NCI-H2107 treated with DMSO at 0.1 percent for 48 hours (cell line): ENCODE data around the gene ISG20L2.

ENCODE experiments used
- DNase-seq: peaks from one replicate; lab custom pipeline; 2025; ENCODE audit not compliant: unreplicated experiment; lab: John Stamatoyannopoulos, UW

The ISG20L2 gene

DNA sequence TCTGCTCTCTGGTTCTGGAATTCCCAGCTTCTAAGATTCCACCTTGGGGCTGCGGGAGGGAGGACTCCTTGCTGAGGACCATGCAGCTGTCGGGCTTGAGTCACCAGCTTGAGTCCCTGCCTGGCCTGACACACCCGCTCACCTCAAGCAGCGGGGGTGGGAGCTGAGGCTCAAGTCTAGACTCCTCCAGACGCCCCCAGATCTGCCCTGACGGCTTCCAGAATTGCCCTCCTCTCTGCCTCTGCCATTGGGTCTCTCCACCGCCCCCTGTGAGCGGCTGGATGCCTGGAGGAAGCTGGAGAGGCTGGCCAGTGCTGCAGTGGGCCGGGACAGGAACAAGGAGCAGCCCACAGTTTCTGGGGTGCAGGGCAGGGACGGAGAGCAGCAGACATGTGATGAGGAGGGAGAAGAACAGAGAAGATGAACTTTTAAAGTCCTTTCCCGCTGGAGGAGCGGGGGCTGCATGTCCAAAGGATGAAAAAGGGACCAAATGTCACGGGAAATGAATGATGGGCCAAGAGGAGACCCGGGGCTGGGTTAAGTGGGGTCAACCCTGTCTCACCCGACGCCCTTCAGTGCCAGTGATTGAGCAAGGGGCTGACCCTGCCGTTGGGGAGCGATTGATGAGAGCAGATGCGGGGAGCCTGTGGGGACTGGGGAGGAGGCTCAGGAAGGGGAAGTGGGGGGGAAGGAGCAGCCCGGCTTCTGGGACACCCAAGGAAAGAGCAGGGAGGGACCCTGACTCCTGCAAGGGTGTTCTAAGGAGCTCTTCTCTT lies 36.7 kb downstream of the ISG20L2 start:
- DNase-seq: no peak

DNA sequence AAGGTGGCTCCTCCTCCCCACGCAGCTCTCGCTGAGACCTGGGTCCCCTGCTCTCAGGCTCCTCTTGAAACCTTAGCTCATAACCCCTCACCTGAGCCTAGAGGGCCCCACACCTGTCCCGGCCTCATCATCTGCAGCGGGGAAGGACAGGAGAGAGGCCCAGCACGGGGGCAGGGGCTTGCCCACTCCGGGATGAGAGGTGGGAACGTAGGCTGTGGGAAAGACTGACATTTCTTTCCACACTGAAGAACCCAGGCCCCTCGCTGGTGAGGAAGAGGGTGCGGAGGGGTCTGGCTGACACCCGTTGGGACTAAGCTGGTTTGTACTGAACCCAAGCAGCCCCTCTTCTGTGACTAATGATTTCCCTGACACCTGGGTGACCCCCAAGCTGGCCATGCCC lies 37.4 kb downstream of the ISG20L2 start:
- DNase-seq: no peak

- no peak for DNase-seq
Measured at GRCh38 chr1:156690675-156691036, 37.9 kb downstream of the ISG20L2 start.

GRCh38 chr1:156689953-156690674 lies 38.5 kb downstream of the ISG20L2 start:
- DNase-seq: no peak

- DNase-seq: peak; percentile 59
Measured at GRCh38 chr1:156689035-156689952, 39.3 kb downstream of the ISG20L2 start.

GRCh38 chr1:156684227-156684782 lies 44.3 kb downstream of the ISG20L2 start:
- DNase-seq: no peak

- no peak for DNase-seq
Measured at GRCh38 chr1:156682166-156682890, 46.2 kb downstream of the ISG20L2 start.

- DNase-seq: no peak
Measured at GRCh38 chr1:156681196-156681960, 47.2 kb downstream of the ISG20L2 start.

DNA sequence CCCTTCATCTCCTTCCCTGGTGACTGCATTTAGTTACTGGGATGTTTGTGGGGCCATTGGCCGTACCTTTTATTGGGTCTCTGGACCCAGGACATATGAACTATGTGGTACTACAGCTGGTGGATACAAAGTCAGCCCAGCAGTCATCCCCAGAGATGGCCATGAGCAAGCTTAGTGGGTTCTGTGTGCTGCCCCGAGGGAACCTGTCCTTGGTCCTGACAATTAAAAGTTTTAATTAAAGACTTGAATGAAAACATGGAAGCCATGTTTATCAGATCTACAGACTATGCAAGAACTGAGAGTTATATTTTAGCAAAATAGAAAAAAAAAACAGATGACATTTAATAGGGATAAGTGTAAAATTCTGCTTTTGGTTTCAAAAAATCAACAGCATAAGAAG lies 48.5 kb downstream of the ISG20L2 start:
- no peak for DNase-seq

DNA sequence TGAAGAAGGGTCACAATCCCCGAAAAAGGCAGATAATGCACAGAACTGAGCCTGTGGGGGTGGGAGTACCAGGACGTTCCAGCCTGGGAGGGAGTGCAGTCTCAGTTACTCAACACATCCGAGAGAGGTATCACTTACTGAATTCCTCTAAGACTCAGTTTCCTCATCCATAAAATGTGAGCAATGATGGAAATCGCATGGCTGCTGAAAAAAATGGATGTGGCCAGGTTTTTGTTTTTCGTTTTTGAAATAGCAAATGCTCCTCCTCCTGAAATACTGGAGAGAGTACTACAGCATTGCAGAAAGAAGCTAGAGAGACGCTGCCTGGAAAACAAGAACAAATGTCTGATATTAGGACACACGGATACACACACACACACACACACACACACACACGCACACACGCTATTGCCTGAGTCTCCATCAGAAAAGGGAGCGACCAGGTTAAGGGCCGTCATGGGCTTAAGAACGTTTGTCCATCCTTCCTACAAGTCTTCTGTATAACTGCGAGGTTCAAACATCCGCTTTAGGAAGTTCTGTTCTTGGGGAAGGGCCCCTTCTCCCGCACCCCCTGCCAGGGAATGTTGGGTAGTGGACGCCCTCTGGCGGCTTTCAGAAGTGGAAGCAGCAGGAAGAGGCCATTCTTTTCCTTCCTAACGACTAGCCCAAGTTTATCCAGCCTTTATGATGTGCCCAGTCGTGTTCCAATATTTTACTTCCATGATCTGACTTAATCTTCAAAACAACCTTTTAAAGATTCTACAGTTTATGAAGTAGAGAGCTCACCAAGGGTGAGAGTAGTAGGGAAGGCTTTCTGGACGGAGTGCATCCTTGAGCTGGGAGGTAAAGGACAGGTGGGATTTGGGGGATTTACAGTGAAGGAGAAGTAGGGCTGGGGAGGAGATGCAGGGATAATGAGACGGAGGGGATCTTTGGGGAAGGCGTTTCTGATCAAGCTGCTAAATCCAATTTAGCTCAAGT lies 50.7 kb downstream of the ISG20L2 start:
- DNase-seq: peak; percentile 57

DNA sequence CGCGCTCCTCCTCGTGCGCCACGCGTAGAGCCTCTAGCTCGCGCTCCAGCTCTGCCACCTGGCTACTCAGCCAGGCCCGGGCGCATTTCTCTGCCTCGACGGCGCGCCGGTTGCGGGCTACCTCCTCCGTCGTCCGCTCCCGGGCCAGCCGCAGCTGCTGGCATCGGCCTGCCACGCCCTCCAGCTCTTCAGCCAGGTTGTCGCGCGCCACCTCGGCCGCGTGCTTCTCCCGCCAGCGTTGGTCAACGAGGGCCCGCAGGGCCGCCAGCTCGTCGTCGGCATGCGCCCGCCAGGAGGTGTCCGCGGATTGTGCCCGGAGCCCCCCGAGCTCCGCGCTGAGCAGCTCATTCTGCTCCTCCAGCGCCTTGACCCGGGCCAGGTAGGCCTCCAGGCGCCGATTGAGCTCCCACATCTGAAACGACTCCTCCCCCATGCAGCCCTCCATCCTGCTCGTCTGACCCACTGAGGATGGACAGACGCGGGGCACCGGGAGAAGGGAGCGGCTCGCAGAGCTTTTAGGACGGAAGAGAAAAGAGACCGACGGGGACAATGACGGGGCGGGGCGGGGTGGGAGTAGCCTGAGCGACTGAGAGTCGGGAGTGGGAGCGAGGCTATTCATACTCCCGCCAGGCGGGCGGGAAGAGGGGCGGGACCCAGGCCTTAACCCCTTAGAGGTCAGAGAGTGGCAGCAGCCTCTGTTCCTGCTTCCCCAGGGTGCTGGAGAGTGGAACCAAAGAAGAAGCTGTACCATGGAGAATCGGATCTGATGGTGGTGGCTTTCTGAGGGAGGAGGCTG lies 51.5 kb downstream of the ISG20L2 start, which contains the start of gene NES:
Gene NES (minus strand): TSS at position 588 of the 796 bp plus-strand sequence. CDS start 143 bp downstream, at position 445.
- DNase-seq: no peak

DNA sequence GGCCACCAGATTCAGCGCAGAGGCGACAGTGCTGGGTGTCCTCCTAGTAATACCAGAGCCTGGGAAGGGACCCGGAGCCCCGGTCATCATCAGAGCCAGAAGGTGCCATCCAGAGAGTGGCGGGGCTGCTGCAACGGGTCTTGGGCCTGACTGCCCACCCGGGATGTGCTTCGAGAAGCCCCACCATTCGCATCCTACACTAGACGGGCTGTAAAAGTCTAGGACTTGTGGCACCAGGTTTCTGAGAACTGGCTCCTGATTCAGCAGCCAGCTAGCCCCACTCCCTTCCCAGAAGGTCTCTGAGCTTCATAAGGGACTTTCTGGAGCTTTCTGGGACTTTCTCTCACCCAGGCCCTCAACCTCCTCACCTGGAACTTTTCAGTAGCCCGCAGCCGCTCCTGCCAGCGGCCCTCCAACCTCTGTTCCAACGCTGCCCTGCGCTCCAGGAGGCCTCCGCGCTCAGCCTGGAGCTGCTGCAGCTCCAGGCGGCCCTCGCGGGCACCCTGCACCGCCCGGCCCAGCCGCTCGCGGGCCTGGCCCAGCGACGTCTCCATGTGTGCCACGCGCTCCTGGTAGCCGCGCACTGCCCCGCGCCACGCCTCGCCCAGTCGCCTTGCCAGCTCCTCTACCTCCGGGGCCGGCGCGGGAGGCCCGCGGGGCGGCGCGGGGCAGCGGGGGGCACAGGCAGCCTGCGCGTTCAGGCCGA lies 52.3 kb downstream of the ISG20L2 start:
- no peak for DNase-seq

DNA sequence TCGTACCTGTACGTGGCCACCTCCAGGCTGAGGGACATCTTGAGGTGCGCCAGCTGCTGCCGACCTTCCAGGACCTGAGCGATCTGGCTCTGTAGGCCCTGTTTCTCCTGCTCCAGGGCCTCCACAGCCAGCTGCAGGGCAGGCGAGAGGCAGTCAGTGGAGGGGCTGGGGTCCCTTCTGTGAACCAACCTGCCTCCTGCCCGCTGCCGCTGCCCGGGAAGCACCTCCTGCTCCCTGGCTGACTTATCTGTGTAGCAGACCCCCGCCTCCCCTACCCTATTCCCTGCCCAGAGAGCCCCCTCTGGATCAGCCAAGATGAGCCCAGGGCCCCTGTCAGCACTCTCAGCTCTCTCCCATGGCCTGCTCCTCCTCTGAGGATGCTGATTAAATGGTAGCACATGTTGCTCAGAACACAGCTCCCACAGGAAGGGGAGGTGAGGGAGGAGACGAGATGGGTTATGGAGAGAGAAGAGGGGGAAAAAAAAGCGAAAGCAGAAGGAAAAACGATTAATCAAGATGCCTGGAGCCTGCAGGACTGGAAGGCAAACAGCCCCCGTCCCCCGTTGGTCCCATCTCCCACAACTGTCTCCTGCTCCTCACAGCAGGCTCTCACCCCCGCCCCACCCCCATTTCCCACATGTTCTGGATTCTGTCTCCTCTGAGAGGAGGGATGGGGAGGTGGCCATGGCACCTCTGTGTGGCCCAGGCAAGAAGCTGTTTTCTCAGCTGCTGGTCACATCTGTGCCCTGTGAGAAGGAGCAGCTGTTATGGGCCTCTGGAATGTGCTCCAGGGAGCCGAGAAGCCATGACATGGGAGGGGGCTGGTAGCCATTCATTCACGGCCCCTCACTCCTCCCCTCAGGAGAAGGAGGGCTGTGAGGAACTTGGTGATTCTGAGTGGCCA lies 53.1 kb downstream of the ISG20L2 start:
- no peak for DNase-seq

DNA sequence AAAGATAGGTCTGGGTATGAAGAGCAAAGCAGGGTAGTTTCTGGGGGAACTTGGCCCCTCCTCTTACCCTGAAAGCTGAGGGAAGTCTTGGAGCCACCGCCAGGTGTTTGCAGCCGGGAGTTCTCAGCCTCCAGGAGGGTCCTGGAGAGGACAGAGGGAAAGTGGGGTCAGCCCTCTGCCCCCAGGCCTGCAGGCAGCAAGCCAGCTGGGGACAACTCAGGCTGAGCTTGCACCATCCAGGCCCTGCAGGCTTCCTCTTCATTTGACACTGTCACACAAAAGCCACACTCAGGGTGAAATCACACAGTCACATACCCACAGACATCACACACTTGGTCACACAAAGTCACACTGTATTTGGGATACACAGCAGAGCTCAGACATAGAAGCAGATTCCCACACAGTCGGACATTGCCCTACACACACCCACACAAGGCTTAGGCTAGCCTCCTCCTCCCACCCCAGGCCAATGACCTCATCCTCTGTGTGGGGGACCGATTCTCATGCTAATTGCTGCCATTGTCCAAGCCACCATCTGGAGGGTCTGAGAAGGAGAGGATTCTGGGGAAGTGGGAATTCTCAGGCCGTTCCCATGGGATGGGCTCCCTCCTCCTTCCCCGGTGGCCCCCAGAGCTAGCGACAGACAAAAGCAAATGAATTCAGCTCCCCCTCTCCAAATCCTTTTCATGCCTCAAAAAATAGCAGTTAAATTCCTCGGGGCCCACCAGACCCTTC lies 55.0 kb downstream of the ISG20L2 start:
- DNase-seq: no peak
